ENCODE results near the gene ABCG5.

- TF ChIP-seq CTCF (IDR thresholded peaks at IDR 0.05; ENCODE audit: poor library complexity), result no peak
- TF ChIP-seq EZH2 (IDR thresholded peaks at IDR 0.05; ENCODE audit: borderline replicate concordance), result no peak
Measured at GRCh38 chr2:43882312-43882711, 43.7 kb upstream of the ABCG5 start.
